ENCODE results near the gene CPO.

DNA sequence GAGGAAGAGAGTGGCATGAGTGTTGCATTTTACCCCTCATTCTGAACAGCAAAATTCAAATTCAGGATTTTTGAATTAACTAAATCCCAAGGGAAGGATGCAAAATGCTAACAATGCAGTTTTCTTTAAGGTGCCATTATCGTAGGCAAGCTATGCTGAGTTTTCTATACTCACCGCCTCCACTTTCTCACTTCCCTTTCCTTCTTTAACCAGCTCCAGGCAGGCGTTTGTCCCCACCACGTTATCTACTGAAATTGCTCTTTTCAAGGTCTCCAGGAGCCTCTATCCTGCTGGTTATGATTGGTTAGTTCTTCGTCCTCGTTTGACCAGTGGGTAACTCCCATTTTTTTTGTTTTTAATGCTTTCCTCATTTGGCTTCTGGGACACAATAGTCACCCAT is 1.8 kb upstream of the CPO start:
- TF ChIP-seq, protein P1, sequence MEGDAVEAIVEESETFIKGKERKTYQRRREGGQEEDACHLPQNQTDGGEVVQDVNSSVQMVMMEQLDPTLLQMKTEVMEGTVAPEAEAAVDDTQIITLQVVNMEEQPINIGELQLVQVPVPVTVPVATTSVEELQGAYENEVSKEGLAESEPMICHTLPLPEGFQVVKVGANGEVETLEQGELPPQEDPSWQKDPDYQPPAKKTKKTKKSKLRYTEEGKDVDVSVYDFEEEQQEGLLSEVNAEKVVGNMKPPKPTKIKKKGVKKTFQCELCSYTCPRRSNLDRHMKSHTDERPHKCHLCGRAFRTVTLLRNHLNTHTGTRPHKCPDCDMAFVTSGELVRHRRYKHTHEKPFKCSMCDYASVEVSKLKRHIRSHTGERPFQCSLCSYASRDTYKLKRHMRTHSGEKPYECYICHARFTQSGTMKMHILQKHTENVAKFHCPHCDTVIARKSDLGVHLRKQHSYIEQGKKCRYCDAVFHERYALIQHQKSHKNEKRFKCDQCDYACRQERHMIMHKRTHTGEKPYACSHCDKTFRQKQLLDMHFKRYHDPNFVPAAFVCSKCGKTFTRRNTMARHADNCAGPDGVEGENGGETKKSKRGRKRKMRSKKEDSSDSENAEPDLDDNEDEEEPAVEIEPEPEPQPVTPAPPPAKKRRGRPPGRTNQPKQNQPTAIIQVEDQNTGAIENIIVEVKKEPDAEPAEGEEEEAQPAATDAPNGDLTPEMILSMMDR (IDR thresholded peaks at IDR 0.05; ENCODE audit: low read length) = no peak
- TF ChIP-seq EZH2 (IDR thresholded peaks at IDR 0.05; ENCODE audit: borderline replicate concordance, low read length) = no peak
